ENCODE results near the gene LDLRAD3.

GRCh38 chr11:36228689-36229088, 284.8 kb downstream of the LDLRAD3 start:
- TF ChIP-seq CTCF (IDR thresholded peaks at IDR 0.05; ENCODE audit: borderline replicate concordance, extremely low read depth, low read length, poor library complexity, severe bottlenecking) (no peak), EZH2 (IDR thresholded peaks at IDR 0.05; ENCODE audit: borderline replicate concordance, low read depth, low read length, severe bottlenecking) (no peak)

All from DND-41 (cell line).